ENCODE results near the gene PRICKLE2.

PRICKLE2 gene

DNA sequence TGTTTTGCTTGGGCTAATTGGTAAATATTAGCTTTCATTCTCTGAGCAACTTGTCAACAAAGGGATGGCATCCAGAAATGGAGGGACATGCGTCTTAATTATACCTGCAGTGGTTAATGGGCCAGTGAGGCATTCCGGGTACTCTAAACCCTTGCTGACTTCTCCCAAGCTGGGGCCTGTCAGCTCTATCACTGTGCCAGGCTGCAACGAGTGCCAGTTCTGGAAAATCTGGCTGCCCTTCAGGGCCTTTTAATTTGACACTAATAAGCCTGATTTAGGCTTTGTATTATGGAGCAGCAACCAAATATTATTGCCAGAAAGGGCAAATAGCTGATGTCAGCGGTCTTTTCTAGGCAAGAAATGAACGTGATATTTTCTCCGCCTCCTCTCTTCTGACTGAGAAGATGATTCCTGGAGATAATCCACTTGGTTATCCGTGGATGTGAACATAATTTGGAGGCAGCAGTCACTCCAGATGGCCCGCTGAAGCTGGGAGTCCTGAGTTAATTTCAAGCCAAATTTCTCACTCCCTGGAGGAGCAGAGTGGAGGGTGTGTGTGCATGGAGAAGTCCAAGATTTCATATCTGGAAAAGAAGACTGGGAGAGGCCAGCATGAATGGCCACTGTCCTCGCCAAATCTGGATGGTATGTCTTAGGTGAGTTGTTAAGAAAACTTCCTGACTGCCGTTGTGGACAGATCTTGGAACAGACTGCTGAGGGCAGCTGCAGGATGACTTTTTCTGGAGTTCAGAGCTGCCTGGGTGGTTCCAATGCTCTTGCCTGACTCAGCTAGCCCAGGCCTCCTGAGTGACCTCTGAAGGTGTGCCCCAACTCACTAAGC, 157.5 kb downstream of the PRICKLE2 start:
- no peak for DNase-seq (ENCODE audit: low spot score)

DNA sequence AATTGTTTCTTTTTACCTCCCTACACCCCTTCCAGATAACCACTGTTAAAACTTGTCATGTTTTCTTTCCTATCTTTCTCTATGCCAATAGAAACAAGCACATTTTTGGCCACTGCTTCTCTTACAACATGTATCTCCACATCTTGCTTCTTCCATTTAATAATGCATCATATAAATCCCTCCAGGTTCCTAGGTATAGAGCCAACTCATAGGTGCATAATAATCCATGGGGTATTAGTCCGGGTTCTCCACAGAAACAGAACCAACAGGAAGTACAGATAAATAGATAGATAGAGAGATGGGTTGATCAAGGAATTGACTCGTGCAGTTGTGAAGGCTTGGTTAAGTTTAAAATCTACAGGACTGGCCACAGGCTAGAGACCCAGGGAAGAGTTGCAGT, 160.5 kb downstream of the PRICKLE2 start:
- no peak for DNase-seq (ENCODE audit: low spot score)

DNA sequence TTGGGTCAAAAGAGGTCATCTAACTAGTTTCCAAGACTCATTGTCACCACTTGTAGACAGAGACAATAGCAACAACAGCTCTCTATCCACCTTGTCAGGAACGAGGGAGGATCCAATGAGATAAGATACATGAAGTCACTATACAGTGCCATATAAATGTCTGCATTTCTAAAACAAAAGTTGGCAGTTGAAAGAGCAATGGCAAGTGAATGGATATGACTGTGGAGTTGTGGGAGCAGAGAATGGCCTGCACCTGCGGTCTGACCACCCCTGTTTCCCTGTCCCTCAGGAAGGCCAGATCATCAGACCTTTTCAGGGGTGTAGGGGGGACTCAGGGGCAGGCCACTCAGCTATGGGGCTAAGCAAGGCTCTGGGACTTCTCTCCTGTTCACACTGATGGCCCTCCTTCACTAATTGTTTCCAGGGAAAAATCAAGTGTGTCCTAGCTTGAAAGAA, 161.3 kb downstream of the PRICKLE2 start:
- no peak for DNase-seq (ENCODE audit: low spot score)

- no peak for DNase-seq (ENCODE audit: low spot score)
Measured at GRCh38 chr3:64063207-64063982, 161.9 kb downstream of the PRICKLE2 start.

DNA sequence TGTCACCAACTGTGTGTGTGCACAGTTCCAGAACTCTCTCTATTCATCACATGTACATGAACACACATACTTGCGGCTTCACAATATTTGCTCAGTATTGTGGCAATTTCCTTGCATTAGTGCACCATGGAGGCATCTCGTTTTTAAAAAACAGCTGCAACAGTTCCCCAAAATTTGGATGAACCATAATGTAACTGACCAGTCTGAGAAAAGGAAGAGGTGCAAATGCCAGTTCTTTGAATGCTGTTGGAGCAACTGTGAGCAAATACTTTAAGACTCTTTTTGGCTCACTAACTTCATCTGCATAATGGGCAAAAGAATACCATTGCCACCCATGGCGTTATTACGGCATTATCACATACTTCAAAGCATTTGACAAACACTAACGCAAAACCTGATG, 163.6 kb downstream of the PRICKLE2 start:
- no peak for DNase-seq (ENCODE audit: low spot score)

- no peak for DNase-seq (ENCODE audit: low spot score)
Measured at GRCh38 chr3:64059484-64060175, 165.6 kb downstream of the PRICKLE2 start.

- no peak for DNase-seq (ENCODE audit: low spot score)
Measured at GRCh38 chr3:64058566-64058965, 166.7 kb downstream of the PRICKLE2 start.

- no peak for DNase-seq (ENCODE audit: low spot score)
Measured at GRCh38 chr3:64057231-64057630, 168.0 kb downstream of the PRICKLE2 start.

- DNase-seq (ENCODE audit: low spot score) = peak; percentile 58
Measured at GRCh38 chr3:64056606-64057180, 168.6 kb downstream of the PRICKLE2 start.

GRCh38 chr3:64055076-64055475, 170.2 kb downstream of the PRICKLE2 start:
- DNase-seq (ENCODE audit: low spot score) = no peak

GRCh38 chr3:64054488-64054887, 170.8 kb downstream of the PRICKLE2 start:
- DNase-seq (ENCODE audit: low spot score) = no peak

DNA sequence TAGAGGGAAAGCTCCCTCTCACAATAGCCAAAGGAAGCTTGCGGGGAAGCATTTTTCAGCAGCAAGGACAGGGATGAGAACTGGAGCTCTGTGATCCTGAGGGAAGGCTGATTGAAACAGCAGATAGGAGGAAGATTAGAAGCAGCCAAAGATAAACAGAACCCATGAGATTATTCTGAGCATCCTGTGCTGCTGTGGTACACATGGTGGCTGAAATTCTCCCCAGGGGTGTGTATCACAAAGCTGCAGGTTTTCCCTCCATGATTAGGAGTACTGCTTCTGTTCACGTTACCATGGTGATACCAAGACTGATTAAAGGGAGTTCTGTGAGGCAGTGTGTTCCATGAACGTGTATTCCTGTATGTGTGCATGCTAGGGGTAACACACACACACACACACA, 171.7 kb downstream of the PRICKLE2 start:
- DNase-seq (ENCODE audit: low spot score) = no peak

DNA sequence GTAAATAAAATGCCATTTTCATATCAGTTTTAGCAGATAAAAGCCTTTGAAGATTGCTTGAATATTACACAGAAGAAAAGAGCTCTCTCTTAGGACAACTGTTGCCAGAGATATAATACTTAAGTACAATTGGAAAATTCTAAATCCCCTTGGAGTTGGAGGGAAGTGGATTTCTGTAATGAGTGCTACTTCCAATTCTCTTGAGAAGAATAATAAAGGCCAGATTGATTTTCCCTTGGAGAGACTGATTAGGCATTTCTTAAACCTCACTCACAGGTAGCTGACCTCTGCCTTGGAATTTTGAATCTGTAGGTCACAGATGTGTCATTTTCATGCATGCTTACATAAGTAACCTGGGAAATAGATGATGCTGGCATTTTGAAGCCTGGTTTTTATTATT, 172.1 kb downstream of the PRICKLE2 start:
- no peak for DNase-seq (ENCODE audit: low spot score)

- no peak for DNase-seq (ENCODE audit: low spot score)
Measured at GRCh38 chr3:64049832-64050231, 175.4 kb downstream of the PRICKLE2 start.

DNA sequence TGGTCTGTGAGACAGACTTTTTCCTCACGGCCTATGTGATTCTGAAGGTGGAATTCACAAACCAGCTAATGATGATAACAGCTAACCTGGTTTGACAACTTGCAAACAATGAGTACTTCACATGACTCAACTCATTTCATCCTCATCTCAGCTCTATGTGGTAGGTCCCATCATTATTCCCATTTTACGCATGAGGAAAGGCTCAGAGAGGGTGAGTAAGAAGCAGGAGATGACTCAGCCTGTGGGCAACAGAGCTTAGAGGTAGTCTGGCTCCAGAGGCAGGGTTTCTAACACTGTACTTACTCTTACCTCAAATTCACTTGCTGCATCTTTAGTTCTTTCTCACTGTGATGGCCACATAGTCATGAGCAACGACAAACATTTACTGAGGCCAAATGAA, 176.1 kb downstream of the PRICKLE2 start:
- DNase-seq (ENCODE audit: low spot score) = no peak

DNA sequence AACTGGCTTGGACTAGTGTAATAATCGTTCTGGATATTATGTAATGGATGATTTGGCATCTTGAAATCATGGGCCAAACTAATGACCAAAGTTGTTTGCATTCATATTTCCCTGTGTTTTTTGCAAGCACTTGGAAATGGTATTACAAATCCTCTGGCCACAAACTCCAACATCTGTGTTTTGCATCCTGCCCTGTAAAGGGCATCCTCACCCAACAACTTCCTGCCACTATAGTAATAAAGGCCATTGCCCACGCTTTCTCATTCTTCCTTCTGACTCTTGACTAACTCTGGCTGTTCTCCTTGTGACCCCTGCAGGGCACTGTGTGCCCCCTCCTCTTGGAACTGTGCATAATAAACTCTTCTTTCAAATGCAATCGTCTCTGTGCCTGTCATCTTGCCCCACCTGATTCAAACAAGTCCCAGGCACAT, 176.6 kb downstream of the PRICKLE2 start:
- DNase-seq (ENCODE audit: low spot score) = no peak

- DNase-seq (ENCODE audit: low spot score) = no peak
Measured at GRCh38 chr3:64047787-64048186, 177.5 kb downstream of the PRICKLE2 start.

DNA sequence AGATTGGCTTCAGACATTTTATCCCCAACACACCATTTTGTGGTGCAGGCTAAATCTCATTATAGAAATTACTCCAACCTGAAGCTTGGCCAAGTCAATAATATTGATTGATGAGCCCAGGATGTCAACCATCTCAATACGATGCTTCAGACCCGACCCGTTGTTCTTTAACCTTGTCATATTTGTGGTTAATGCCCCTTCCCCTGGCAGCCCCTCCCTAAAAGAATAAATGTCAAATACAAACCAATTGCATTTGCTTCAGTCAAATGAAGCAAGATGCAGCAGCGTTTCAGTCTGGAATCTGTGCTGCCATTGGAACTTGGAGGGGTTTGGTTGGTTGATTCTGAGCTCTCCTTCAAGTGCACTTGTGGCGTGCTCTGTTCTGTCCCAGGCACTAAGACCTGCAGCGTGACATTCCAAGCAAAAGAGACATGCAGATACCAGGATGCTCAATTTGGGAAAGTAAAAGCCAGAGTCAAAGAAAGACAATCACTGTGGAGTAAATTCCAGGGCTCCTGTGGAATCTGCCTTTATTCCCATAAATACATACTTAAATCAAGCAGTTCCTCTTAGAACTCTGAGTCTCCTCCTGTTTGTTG, 178.2 kb downstream of the PRICKLE2 start:
- DNase-seq (ENCODE audit: low spot score) = no peak

GRCh38 chr3:64046592-64046991, 178.7 kb downstream of the PRICKLE2 start:
- DNase-seq (ENCODE audit: low spot score) = no peak

DNA sequence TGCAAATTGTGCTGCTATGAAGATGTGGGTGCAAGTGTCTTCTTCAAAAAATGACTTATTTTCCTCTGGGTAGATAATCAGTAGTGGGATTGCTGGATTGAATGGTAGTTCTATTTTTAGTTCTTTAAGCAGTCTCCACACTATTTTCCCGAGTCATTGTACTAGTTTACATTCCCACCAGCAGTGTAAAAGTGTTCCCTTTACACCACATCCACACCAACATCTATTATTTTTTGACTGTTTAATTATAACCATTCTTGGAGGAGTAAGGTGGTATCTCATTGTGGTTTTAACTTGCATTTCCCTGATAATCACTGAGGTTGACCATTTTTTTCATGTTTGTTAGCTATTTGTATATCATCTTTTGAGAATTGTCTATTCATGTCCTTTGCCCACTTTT, 182.3 kb downstream of the PRICKLE2 start:
- DNase-seq (ENCODE audit: low spot score) = no peak
